NCI-H128 (cell line): ENCODE measurements around the gene EIF1AX.
"Not testable (repeated sequence)": the region's sequence is repeated elsewhere in the genome, so short reads cannot be mapped to it uniquely, and the experiment has no call there.

Experiments
- DNase-seq: peaks from one replicate; lab custom pipeline; 2025; ENCODE audit not compliant: unreplicated experiment; lab: John Stamatoyannopoulos, UW

Gene EIF1AX, protein sequence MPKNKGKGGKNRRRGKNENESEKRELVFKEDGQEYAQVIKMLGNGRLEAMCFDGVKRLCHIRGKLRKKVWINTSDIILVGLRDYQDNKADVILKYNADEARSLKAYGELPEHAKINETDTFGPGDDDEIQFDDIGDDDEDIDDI

DNA sequence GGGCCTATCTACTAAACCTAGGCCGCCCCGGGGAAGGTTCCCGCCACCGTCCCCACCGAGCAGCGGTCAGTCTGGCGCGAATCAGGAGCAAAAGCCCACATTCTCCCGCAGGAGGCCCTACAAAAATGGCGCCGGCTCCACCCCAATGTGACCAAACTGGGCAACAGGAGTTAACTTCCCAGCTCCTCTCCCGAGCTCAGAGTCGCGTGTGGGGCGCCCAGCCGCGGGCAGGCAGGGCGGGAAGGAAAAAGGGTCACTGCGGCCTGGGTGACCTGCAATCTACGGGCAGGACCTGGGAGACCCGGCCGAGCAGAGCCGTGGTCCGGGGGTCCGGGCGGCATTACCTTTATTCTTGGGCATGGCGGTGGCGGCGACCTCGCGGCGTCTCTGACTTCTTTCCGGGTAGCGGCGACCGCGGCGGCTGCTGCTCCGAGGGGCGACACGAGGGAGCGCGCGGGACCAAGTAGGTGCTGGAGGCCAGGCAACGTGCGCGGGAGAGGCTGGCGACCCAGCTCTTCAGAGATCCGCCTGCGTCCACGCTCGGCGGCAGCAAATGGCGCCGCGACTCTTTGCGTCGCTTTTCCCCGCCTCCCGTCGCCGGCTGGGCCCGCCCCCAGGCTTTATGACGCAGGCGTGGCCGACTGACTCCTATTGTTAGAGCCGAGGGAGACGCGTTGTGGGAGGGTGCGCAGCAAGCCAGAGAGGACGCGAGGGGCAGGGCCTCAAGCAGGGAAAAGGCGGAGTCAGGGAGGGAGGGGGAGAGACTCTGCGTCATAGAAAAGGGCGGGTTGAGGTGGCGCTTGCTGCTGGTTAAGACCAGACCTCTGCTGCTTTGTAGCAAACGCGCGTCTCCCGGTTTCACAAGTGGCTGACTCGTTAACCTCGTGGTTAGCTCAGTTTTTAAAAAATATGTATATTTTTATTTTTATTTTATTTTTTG is at the start of gene EIF1AX:
TSS of gene EIF1AX (minus strand) at position 558 of the 940 bp plus-strand sequence. CDS start at position 360, 198 bp downstream.
- DNase-seq = peak; percentile 94

DNA sequence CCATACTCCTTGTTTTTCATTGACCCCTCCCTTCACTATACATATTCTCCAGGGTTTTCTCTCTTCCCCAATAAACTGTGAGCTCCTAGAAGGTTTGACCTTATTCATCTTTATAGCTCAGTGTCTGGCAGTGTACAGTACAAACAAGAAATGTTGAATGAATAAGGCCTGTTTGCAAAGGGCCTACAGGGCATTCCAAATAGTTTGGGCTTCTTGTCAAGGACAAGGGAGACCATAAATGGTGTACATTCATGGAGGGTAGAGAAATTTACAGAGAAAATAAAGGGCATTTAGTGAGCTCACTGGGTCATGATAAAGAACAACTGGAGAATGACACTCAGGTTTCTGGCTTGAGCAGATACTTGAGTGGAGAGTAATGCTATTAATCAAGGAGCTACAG is 47.5 kb upstream of the EIF1AX start:
- DNase-seq = no peak

DNA sequence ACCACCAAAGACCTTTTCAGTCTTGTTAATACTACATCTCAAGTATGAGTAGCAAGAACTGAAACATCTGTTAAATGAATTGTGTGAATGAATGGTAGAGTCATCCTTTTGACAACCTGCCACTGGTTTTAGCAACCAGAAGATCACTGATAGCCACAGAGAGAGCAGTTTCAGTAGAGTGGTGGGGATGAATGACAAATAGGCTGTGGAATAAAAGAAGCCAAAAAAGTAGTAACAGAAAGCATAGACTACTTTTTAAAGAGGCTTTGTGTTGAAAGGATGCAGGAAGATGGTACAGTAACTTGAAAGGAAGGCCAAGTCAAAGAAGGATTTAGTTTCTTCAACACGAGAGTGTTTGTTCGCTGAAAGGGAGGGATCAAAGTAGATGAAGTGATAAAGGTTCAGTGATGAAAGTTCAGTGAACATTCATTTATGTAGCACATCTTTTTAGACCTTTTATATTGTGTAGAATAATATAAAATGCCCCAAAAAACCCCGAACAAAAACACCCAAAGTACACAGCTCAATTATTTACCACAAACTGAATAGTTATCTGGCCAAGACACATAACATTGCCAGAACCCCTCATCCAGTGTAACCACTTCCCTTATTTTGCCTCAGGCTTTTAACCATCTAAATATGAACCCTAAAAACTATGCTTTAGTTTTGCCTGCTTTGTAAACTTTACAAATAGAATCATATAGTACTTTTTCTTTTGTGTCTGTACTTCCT is 40.1 kb upstream of the EIF1AX start:
- no peak for DNase-seq

DNA sequence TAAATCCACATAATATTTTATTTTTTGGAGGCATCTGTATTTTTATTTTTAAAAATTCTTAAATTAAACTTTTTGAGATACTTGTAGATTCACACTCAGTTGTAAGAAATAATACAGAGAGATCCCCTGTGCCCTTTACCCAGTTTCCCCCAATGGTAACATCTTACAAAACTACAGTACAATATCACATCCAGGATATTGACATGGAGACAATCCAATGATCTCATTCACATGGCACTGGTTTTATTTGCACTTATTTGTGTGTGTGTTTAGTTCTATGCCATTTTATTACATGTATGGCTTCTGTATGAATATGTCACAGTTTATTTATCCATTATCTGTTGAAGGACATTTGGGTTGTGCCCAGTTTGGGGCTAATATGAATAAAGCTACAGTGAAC is 35.5 kb upstream of the EIF1AX start:
- no peak for DNase-seq

- no peak for DNase-seq
Measured at GRCh38 chrX:20173856-20174255, 32.2 kb upstream of the EIF1AX start.

DNA sequence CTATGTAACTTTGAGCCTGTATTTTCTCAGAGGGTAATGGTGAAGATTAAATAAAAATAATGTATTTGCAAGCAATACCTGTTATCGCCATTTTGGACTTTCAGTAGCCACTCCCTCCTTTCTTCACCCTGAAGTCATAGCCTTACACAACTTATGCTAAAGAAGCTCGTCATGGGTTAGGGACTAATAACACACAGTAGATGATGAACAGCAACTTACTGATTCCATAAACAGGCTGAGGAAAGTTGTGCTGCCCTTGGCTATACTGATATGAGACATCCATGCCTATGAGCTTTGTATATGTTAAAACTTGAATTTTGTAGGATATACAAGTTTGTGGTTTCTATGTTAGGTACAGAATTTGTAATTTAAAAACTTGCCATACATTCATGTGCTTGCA is 31.7 kb upstream of the EIF1AX start:
- no peak for DNase-seq

DNA sequence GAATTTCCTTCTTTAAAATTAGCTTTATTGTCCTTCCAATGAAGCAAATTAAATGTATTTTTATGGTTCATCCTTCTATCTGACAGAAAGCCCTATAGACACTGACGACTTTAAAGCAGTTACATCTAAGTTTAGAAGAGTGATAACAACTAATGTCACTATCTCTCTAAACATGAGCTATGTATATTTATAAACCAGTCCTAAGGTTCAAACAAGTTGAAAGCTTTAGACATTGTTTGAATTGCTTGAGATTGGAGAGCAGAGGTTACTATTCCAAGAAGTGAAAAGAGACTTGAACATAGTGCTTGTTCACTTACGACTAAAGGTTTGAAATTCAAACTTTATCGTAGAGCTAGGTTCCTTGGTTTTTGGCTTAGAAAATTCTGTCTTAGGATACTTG is 30.2 kb upstream of the EIF1AX start:
- no peak for DNase-seq

DNA sequence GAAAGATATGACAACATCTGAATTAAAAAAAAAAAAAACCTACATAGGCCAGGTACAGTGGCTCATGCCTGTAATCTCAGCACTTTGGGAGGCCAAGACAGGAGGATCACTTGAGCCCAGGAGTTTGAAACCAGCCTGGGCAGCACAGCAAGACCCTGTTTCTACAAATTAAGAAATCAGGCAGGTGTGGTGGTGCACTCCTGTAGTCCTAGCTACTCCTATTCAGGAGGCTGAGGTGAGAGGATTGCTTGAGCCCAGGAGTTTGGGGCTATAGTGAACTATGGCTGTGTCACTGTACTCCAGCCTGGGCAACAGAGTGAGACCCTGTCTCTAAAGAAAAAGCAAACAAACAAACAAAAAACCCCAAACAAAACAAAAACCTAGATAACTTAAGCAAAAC is 20.9 kb upstream of the EIF1AX start:
- not testable (repeated sequence) for DNase-seq

DNA sequence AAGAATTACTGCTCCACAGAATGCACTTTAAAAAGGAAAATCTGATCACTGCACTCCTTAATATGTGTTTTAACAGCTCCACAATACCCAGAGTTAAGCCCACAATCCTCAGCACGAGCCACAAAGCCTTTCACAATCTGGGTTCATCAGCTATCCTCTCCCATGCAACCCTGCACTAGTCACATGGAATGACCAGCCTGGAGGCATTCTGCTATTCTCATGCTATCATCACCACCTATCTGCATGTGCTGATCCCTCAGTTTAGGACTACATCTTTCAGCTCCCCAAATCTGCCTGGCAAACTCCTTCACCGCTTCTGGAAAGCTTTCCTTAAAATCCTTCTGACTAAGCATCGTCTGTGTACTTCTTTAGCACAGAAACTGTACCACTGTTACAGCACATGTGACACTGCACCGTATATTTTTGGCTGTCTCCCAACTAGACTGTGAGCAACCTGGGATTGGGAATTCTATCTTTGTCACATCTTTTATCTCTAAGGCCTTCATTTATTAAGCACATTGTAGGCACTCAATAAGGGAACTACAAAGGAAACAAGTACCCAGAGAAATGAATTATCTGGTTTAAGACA is 18.3 kb upstream of the EIF1AX start:
- no peak for DNase-seq

DNA sequence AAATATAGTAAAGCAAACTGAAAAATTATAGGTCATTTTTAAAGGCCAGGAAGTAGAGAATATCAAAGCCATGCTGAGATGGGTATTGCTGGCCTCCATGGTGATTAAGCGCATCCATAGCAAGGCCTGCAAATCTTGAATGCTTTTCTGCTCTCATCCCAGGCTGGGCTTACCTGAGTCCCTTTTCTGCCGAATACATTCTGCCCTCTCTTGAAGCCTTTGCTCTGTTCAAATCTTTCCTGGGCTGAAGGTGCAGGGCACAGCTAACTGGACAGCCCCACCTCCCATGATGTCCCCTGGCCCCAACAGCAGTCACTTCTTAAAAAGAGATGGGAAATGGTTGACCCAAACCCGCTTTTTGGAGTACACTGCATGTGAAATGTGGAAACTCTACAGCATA is 10.1 kb upstream of the EIF1AX start:
- DNase-seq = no peak

DNA sequence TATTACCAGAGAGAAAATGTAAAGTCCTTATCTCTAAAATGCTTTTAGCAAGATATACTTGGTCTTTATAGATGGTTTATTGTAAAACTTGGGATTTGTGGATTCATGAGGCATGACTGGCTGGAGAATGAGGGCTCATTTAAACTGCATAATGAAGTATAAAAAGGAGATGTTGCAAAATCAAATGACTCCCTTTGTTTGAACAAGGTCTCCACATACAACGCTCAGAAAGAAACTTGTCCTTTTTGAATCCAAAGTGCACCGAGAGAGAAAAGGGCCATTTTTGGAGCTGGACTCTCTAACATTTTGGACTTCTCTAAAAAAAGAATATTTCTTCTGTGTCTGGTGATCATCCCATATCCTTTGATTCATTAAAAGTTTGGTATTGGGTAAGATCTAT is 7.7 kb upstream of the EIF1AX start:
- DNase-seq = no peak

GRCh38 chrX:20147561-20147960 is 5.9 kb upstream of the EIF1AX start:
- no peak for DNase-seq

- DNase-seq = no peak
Measured at GRCh38 chrX:20144491-20144890, 2.9 kb upstream of the EIF1AX start.

DNA sequence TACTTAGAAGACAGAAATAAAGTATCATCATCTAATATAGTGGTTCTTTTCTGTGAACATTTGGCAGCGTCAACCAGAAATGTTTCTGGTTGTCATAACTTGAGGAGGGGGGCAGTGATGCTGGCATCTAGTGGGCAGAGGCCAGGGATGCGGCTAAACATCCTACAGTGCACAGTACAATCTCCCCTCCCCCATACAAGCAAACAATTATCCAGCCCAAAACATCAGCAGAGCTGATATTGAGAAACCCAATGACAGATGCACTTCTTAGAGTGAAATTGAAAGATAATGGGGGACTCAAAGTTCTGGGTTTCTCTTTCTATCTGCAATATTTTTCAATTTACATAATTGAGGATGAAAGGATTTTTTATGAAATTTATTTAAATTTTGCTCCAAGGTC is 1.9 kb upstream of the EIF1AX start:
- no peak for DNase-seq

DNA sequence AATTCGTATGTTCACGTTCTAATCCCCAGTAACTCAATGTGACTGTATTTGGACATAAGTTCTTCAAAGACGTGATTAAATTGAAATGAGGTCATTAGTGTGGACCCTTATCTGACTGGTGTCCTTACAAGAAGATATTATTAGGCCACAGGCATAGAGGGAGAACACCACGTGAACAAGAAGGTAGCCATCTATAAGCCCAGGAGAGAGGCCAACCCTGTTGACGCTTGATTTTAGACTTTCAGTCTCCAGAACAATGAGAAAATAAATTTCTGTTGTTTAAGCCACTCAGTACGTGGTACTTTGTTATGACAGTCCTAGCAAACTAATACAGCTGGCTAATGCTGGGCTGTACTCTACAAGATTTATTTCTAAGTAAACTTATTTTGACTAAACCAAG is 1.5 kb upstream of the EIF1AX start:
- DNase-seq = no peak

- no peak for DNase-seq
Measured at GRCh38 chrX:20140420-20140819, 1.2 kb downstream of the EIF1AX start.

GRCh38 chrX:20139966-20140365 is 1.7 kb downstream of the EIF1AX start:
- DNase-seq = no peak

GRCh38 chrX:20135944-20136343 is 5.7 kb downstream of the EIF1AX start:
- no peak for DNase-seq

GRCh38 chrX:20132666-20133065 is 9.0 kb downstream of the EIF1AX start:
- DNase-seq = no peak

- no peak for DNase-seq
Measured at GRCh38 chrX:20130357-20130756, 11.3 kb downstream of the EIF1AX start.

GRCh38 chrX:20129547-20129946 is 12.1 kb downstream of the EIF1AX start:
- no peak for DNase-seq

- DNase-seq = no peak
Measured at GRCh38 chrX:20128670-20129069, 13.0 kb downstream of the EIF1AX start.
